H1 (cell line): ENCODE measurements around the gene SMG9. TPM values are rescaled to one million over a fixed set of nuclear protein-coding genes. Genes with fewer than 3 reads are reported as not detected.

Experiments used
- BACH1 ChIP-seq: IDR thresholded peaks from 2 replicates; pipeline ENCODE4 v1.6.1; 2012; ENCODE audit warnings: low read length, improper control_type of control experiment
- SIRT6 ChIP-seq: IDR thresholded peaks from one replicate; pipeline ENCODE4 v1.7.1; 2012; ENCODE audit warnings: low read length, inconsistent platforms
- polyA plus RNA-seq, 7 experiments: library from polyadenylated mRNA; depleted of rRNA in 3 of 7; stranded (reverse) in 5 of 7; unstranded in 2 of 7; fragments of >200 nt in 5 of 7; fragments of 200-250 nt in 2 of 7; gene quantifications; 1 replicate in 5 of 7; 2 replicates in 1 of 7; 4 replicates in 1 of 7; pipeline versions ENCODE4 v1.2.1 to v1.2.3, GENCODE V29; 2011 to 2013; ENCODE audit warnings: missing spikeins in 2 of 7, mixed read lengths in 2 of 7
- total RNA-seq: library from RNA; stranded (reverse); fragmentation: NEBNext Ultra II Directional; extraction: Animal tissue kit (Norgen Biotek cat#: 25700); gene quantifications from 2 replicates; pipeline ENCODE4 v1.2.1, GENCODE V29; 2021
- TF ChIP-seq, protein P1 (sequence below), 3 experiments: IDR thresholded peaks; 1 replicate in 2 of 3; 2 replicates in 1 of 3; pipeline versions ENCODE4 v1.5.1 to v1.6.1; 2011; ENCODE audit warnings: low read length in 3 of 3, mild to moderate bottlenecking in 3 of 3, inconsistent platforms in 2 of 3, low read depth in 1 of 3, moderate library complexity in 1 of 3; ENCODE audit not compliant: insufficient read depth in 1 of 3; ENCODE audit errors: control extremely low read depth in 1 of 3

SMG9 gene
- total and polyA plus RNA-seq, 2 of the 8 experiments (the other 6 are each of a cell fraction or from before 2014, with no cell fraction given): 20.4 to 28.7 TPM

DNA sequence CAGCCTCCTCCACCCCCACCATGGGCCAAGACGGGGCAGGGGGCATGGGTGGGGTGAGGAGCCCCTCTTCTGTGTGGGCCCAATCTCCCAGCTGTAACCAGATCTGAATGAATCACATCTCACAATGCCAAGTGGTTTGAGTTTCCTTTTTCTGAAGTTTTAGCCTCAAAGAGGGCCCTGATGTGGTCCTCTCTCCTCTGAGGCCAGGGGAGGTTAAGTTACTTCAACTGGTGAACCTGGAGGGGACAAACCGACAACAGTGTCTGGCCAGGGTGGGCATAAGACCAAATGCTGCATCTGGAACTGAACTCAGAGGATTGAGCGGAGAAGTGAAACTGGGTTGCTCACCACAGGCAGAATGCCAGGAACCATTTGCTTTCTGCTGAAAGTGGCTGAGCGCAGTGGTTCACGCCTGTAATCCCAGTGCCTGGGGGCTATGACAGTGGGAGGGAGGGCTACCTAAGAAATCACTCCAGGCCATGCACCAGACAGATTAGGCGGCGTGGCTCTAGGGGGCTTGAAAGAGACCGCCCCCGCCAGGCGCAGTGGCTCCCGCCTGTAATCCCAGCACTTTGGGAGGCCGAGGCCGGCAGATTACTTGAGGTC lies 54.3 kb downstream of the SMG9 start (continued):
- TF ChIP-seq, protein P1, sequence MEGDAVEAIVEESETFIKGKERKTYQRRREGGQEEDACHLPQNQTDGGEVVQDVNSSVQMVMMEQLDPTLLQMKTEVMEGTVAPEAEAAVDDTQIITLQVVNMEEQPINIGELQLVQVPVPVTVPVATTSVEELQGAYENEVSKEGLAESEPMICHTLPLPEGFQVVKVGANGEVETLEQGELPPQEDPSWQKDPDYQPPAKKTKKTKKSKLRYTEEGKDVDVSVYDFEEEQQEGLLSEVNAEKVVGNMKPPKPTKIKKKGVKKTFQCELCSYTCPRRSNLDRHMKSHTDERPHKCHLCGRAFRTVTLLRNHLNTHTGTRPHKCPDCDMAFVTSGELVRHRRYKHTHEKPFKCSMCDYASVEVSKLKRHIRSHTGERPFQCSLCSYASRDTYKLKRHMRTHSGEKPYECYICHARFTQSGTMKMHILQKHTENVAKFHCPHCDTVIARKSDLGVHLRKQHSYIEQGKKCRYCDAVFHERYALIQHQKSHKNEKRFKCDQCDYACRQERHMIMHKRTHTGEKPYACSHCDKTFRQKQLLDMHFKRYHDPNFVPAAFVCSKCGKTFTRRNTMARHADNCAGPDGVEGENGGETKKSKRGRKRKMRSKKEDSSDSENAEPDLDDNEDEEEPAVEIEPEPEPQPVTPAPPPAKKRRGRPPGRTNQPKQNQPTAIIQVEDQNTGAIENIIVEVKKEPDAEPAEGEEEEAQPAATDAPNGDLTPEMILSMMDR (IDR thresholded peaks at IDR 0.05; ENCODE audit: control extremely low read depth in 1 of 3, insufficient read depth in 1 of 3, low read depth in 1 of 3, low read length in 3 of 3): no peak
- TF ChIP-seq BACH1: no peak
- no peak for TF ChIP-seq SIRT6
